GM19043 (cell line): Measurements from ENCODE around the gene SGMS1.
"Not testable (repeated sequence)": the region's sequence is repeated elsewhere in the genome, so short reads cannot be mapped to it uniquely, and the experiment has no call there.

ENCODE experiments used
- ATAC-seq: cut with Tn5 transposase; IDR thresholded peaks from one replicate; pipeline ENCODE4 v1.9.1; 2021; ENCODE audit warnings: low read depth; ENCODE audit not compliant: unreplicated experiment

SGMS1 gene

DNA sequence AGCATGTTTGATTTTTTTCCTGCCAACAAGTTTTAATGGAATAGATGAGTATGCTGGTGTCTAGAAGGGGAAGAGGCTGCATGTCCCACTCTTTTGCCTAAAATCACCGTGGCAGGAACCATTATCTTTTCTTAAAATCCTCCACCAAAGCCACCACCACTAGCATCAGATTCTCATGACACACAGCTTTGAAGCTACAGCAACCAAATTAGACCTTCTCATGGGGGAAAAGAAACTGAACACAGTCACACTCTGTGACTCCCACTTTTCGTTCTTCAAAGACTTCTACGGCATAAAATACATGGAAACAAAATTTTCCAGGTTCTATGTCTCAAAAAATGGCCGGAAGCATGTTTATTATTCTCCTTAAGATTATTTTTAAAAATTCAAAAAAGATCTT lies 81.8 kb downstream of the SGMS1 start:
- peak; percentile 35 for ATAC-seq

GRCh38 chr10:50541317-50541716 lies 82.4 kb downstream of the SGMS1 start:
- ATAC-seq: no peak

DNA sequence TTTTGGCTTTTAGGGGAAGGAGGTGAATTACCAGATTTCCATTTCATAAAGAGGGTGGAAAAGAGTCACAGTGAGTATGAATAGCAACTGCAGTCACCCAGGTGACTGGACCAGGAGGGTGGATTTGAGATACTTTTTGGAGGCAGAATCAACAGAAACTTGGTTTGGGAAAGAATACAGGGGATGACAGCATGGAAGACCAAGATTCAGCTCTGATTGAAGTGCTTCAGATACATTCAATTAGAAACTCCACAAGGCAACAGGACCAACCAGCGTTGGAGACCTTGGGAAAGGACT lies 83.0 kb downstream of the SGMS1 start:
- ATAC-seq: peak; percentile 1

- ATAC-seq: peak; percentile 44
These were observed 83.5 kb downstream of the SGMS1 start for GRCh38 chr10:50540069-50540825.

- ATAC-seq: no peak
These were observed 85.0 kb downstream of the SGMS1 start for GRCh38 chr10:50538555-50539398.

DNA sequence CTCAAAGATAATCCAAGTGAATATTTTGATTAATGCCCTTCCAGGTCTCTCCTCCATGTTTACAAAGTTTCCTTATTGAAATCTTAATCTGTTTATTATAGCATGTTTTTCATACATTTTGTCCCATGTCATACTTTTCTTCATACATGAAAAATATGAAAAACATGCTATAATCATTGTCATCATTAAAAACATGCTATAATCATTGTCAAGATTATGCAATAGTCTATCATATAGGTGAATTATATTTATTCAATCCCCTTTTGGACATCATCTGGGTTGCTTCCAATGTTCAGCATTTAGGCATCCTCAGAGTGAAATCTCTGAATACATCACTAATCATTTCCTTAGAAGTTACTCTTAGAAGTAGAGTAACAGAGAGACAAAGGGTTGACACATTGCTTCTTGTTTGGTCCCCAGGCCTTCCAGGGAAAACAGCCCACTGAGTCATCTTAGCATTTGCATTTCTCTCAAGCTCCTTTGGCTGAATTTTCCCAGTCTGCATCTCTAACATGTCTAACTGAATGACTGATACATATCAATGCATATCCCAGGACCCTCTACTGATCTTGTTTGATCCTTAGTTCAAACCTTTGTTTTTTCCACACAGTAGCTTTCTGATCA lies 87.0 kb downstream of the SGMS1 start:
- ATAC-seq: no peak

DNA sequence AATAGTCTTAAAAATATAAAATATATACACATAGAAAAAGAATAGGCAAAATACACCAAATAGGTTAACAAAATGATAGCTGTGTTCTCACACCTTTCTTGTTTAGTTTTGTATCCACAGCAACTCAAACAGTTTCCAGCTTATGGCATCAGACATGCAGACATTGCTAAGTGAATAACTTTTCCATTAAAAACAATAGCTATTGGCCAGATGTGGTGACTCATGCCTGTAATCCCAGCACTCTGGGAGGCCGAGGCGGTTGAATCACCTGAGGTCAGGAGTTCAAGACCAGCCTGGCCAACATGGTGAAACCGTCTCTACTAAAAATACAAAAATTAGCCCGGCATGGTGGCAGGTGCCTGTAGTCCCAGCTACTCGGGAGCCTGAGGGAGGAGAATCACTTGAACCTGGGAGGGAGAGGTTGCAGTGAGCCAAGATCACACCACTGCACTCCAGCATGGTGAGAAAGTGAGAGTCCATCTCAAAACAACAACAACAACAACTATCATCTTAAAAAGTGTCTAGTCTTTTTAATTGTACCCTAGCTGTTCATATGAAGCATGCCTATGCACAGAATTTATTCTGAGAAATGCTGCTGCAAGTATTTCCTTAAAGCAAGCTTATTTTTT lies 88.9 kb downstream of the SGMS1 start:
- not testable (repeated sequence) for ATAC-seq

DNA sequence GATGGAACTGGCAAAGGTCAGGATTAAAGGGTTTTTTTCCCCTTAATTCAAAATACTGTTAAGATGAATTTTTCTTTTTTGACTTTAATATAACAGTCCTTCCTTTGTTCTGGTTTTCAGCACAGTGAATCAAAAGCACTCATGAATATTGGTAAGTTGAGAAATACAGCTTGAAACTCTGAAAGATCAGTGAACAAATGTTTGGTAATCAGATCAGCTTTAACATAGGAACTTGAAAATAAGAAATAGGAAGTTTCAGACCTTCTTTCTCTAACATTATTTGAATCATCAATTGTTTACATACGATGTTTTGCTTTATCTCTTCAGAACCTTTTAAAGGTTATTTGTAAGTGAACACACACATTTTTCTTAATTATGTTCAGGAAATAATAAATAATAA lies 90.5 kb downstream of the SGMS1 start:
- ATAC-seq: no peak

GRCh38 chr10:50531388-50532077 lies 92.2 kb downstream of the SGMS1 start:
- no peak for ATAC-seq

- ATAC-seq: no peak
These were observed 94.1 kb downstream of the SGMS1 start for GRCh38 chr10:50529660-50530059.

DNA sequence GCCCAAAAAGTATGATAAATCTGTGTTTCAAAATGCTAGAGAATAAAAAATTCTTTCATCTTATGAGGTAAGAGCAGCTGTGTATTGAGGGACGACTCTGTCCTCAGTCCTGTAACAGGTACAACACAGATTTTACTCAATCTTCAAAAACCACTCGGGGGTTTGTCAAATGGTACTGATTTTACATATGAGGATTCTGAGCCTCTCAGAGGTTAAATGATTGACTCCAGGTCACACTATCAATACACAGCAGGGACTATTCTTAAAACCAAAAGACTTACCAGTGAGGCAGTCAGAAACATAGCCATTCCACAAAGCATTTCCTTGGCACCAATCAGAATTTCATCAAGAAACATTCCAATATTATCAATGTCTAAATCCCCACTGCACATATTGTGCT lies 95.5 kb downstream of the SGMS1 start:
- ATAC-seq: no peak

- ATAC-seq: no peak
These were observed 96.2 kb downstream of the SGMS1 start for GRCh38 chr10:50527442-50528043.

- ATAC-seq: no peak
These were observed 97.6 kb downstream of the SGMS1 start for GRCh38 chr10:50526185-50526584.

DNA sequence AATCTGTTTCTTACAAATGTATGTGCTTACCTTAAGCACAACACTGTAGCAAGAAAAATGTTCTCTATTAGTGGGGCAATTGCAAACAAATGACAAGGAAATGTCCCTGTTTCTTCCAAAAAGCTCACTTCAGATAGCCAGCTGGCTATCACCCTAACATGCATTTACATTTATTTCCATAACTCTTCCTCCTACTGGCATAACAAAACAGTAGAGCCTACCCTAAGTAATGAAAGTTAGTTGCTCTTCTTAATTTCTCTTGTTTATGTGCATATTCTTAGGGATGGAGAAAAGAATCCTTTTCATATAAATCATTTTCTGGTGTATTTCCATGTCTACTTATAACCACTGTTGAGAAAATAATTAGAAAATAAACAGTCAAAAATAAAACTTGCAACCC lies 100.4 kb downstream of the SGMS1 start:
- ATAC-seq: no peak

DNA sequence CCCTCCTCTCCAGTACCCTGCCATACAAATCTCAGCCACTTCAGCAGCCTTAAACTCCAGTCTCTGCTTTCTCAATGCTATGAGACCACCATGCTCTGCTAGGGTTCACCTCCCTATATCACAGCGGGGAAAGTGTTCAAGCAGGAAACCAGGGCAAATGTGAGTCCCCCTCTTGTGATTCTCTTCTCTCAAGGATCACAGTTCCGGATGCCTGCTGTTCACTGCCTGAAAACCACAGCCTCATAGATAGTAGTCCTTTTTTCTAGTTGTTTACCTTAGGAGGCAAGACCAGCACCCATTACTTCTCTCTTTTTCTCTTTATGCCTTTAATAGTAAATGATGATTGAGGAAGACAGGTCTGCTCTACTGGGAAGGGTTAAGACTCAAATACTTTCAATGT lies 100.8 kb downstream of the SGMS1 start:
- ATAC-seq: no peak

GRCh38 chr10:50520115-50520514 lies 103.6 kb downstream of the SGMS1 start:
- no peak for ATAC-seq

DNA sequence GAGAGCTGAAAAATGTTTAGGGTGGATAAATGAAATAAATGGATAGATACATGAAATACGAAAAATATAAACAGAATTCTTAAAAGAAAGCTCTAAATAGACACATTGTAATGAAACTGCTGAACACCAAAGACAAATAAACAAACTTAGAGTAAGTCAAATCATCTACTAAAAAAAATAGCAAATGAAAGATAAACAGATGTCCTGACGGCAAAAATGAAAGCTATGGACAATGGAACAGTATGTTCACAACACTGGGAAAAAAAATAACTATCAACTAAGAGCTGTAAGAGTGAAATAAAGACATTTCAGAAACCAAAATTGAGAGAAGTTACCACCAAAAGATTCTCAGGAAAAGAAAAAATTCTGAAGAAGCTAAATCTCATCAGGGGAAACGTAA lies 106.1 kb downstream of the SGMS1 start:
- ATAC-seq: no peak

GRCh38 chr10:50516171-50516570 lies 107.6 kb downstream of the SGMS1 start:
- no peak for ATAC-seq

GRCh38 chr10:50515420-50515819 lies 108.3 kb downstream of the SGMS1 start:
- no peak for ATAC-seq

- no peak for ATAC-seq
These were observed 108.8 kb downstream of the SGMS1 start for GRCh38 chr10:50514995-50515394.
